Suprapubic skin (tissue), 4 donors: ENCODE measurements around the gene KRTAP19-2. TPM values are rescaled to one million over a fixed set of nuclear protein-coding genes. Genes with fewer than 3 reads are reported as not detected.

Experiments used
- DNase-seq, 2 donors: peaks; one replicate each; pipeline ENCODE4 v3.0.0-alpha.2; 2019; ENCODE audit warnings: low spot score in 2 of 2
- H3K27ac ChIP-seq: fragments of 200-600 bp; sonication (generic); one replicate; pipeline ENCODE4 v1.5.1; 2019
- H3K27me3 ChIP-seq: fragments of 200-600 bp; sonication (generic); one replicate; pipeline ENCODE4 v1.5.1; 2019
- H3K36me3 ChIP-seq: fragments of 200-600 bp; sonication (generic); one replicate; pipeline ENCODE4 v1.5.1; 2019
- H3K4me1 ChIP-seq: fragments of 200-600 bp; sonication (generic); one replicate; pipeline ENCODE4 v1.5.1; 2019
- H3K4me3 ChIP-seq: fragments of 200-600 bp; sonication (generic); one replicate; pipeline ENCODE4 v1.5.1; 2019; ENCODE audit warnings: mild to moderate bottlenecking
- H3K9me3 ChIP-seq: fragments of 200-600 bp; sonication (generic); one replicate; pipeline ENCODE4 v1.5.1; 2019
- EP300 ChIP-seq: sonication (generic); formaldehyde crosslinking; IDR thresholded peaks from one replicate; pipeline ENCODE4 v1.6.1; 2017; ENCODE audit warnings: antibody characterized with exemption
- POLR2A ChIP-seq, 2 donors: fragments of 450-650 bp; IDR thresholded peaks; one replicate each; pipeline ENCODE4 v1.6.1; 2017; ENCODE audit warnings: antibody characterized with exemption in 2 of 2, mild to moderate bottlenecking in 2 of 2, moderate library complexity in 2 of 2
- POLR2AphosphoS5 ChIP-seq, 3 donors: sonication (generic); formaldehyde crosslinking; IDR thresholded peaks; one replicate each; pipeline ENCODE4 v1.6.1; 2017; ENCODE audit warnings: antibody characterized with exemption in 3 of 3
- WGBS: methylation state at CpG from one replicate; pipeline ENCODE4 v1.1.5; 2018; 5-methylcytosine and 5-hydroxymethylcytosine counted together
- total RNA-seq, 4 donors: library from RNA; depleted of rRNA; stranded (reverse); fragments of >200 nt; gene quantifications; one replicate each; pipeline ENCODE4 v1.1.0, GENCODE V29; 2016
- TF ChIP-seq, protein P1 (sequence below), 2 donors: fragments of 200-600 bp in 1 of 2; fragments of 450-650 bp in 1 of 2; sonication (generic) in 1 of 2; IDR thresholded peaks; one replicate each; pipeline ENCODE4 v1.5.1; 2016 to 2019; ENCODE audit warnings: antibody characterized with exemption in 2 of 2, mild to moderate bottlenecking in 1 of 2, moderate library complexity in 1 of 2

Gene KRTAP19-2
- total RNA-seq, 4 donors from 2014 or later: not detected

- no peak for TF ChIP-seq POLR2AphosphoS5 (IDR thresholded peaks at IDR 0.05)
- no peak for TF ChIP-seq EP300
- TF ChIP-seq POLR2A (IDR thresholded peaks at IDR 0.05): no peak
- TF ChIP-seq, protein P1, sequence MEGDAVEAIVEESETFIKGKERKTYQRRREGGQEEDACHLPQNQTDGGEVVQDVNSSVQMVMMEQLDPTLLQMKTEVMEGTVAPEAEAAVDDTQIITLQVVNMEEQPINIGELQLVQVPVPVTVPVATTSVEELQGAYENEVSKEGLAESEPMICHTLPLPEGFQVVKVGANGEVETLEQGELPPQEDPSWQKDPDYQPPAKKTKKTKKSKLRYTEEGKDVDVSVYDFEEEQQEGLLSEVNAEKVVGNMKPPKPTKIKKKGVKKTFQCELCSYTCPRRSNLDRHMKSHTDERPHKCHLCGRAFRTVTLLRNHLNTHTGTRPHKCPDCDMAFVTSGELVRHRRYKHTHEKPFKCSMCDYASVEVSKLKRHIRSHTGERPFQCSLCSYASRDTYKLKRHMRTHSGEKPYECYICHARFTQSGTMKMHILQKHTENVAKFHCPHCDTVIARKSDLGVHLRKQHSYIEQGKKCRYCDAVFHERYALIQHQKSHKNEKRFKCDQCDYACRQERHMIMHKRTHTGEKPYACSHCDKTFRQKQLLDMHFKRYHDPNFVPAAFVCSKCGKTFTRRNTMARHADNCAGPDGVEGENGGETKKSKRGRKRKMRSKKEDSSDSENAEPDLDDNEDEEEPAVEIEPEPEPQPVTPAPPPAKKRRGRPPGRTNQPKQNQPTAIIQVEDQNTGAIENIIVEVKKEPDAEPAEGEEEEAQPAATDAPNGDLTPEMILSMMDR (IDR thresholded peaks at IDR 0.05): no peak
- H3K27me3 ChIP-seq: no peaks in the 10 kb centered on the region
- WGBS: 40% methylated on average over 3 of the region's 3 CpGs
- no peak for DNase-seq
- H3K4me1 ChIP-seq: no peaks in the 10 kb centered on the region
- no peaks in the 10 kb centered on the region for H3K36me3 ChIP-seq
- H3K27ac ChIP-seq: no peak overlapping the region
- H3K4me3 ChIP-seq: no peak overlapping the region
- H3K9me3 ChIP-seq: no peaks in the 10 kb centered on the region
These were observed 9.2 kb downstream of the KRTAP19-2 start for GRCh38 chr21:30478004-30478403.

GRCh38 chr21:30468900-30469714 is 18.1 kb downstream of the KRTAP19-2 start:
- no peaks in the 10 kb centered on the region for H3K9me3 ChIP-seq
- no peaks in the 10 kb centered on the region for H3K36me3 ChIP-seq
- no peaks in the 10 kb centered on the region for H3K4me1 ChIP-seq
- no peaks in the 10 kb centered on the region for H3K27me3 ChIP-seq
- 56% methylated on average over 6 of the region's 6 CpGs for WGBS
- no peak overlapping the region for H3K27ac ChIP-seq
- DNase-seq: no peak
- no peak overlapping the region for H3K4me3 ChIP-seq
- TF ChIP-seq EP300 (no peak), POLR2A (IDR thresholded peaks at IDR 0.05) (no peak), POLR2AphosphoS5 (IDR thresholded peaks at IDR 0.05) (no peak)
- TF ChIP-seq, protein P1 (IDR thresholded peaks at IDR 0.05): no peak

DNA sequence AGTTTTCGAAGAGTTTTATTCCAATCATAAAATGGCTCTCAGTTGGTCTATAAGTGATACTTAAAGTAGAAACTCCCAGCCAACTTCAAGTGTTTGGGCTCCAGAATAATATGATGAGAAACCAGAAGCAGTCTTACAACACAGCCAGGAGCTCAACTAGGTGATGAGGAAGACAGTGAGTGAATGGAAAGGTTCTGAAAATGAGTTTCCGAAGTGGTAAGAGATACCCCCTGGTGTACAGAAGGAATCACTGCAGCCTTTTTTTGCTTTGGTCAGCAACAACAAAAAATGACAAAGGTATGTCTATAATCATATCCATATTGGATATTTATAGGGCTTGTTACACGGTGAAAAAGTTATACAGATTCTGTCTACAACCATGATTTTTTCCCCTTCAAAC is 23.5 kb downstream of the KRTAP19-2 start:
- no peak for DNase-seq
- WGBS: 67% methylated on average over 3 of the region's 3 CpGs
- TF ChIP-seq, protein P1 (IDR thresholded peaks at IDR 0.05): peak in 1 of 2 donors; percentile 48
- TF ChIP-seq EP300 (no peak), POLR2A (IDR thresholded peaks at IDR 0.05) (no peak), POLR2AphosphoS5 (IDR thresholded peaks at IDR 0.05) (no peak)
- H3K9me3 ChIP-seq: no peaks in the 10 kb centered on the region
- no peaks in the 10 kb centered on the region for H3K4me1 ChIP-seq
- H3K27me3 ChIP-seq: no peaks in the 10 kb centered on the region
- H3K36me3 ChIP-seq: no peaks in the 10 kb centered on the region
- no peak overlapping the region for H3K27ac ChIP-seq
- no peak overlapping the region for H3K4me3 ChIP-seq

GRCh38 chr21:30448514-30448913 is 38.7 kb downstream of the KRTAP19-2 start:
- Histone ChIP-seq H3K36me3 (no peaks in the 10 kb centered on the region), H3K27me3 (no peaks in the 10 kb centered on the region), H3K9me3 (no peaks in the 10 kb centered on the region), H3K27ac (no peak overlapping the region), H3K4me3 (no peak overlapping the region), H3K4me1 (no peaks in the 10 kb centered on the region)
- no peak for DNase-seq
- TF ChIP-seq EP300 (no peak), POLR2A (IDR thresholded peaks at IDR 0.05) (no peak), POLR2AphosphoS5 (IDR thresholded peaks at IDR 0.05) (no peak)
- TF ChIP-seq, protein P1 (IDR thresholded peaks at IDR 0.05): no peak
- WGBS: 88% methylated on average over 3 of the region's 3 CpGs

DNA sequence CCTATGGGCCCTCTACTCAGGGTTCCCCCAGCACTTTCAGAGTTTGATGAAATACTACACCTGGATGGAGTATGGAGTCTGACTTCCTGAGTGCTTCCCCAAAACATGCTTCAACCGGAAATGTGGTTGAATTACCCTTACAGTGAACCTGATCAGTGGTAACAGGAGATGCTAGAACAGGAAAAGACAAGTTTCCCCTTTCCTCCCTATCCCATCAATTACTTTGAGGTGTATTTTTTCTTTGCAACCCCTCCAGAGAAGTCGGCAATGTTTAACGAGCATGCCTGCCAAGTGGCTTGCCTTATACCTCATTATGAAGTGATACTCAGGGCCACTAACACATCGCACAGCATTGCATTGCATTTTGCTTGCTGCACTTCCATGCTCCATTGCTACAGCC is 40.2 kb downstream of the KRTAP19-2 start:
- no peaks in the 10 kb centered on the region for H3K36me3 ChIP-seq
- H3K27me3 ChIP-seq: no peaks in the 10 kb centered on the region
- no peak overlapping the region for H3K4me3 ChIP-seq
- DNase-seq: no peak
- no peaks in the 10 kb centered on the region for H3K9me3 ChIP-seq
- TF ChIP-seq, protein P1 (IDR thresholded peaks at IDR 0.05): no peak
- TF ChIP-seq POLR2A (IDR thresholded peaks at IDR 0.05) (no peak), POLR2AphosphoS5 (IDR thresholded peaks at IDR 0.05) (no peak), EP300 (no peak)
- no peak overlapping the region for H3K27ac ChIP-seq
- H3K4me1 ChIP-seq: no peaks in the 10 kb centered on the region
- 51% methylated on average over 4 of the region's 4 CpGs for WGBS
